K562 (cell line): Measurements from ENCODE around the gene TAF8. TPM values are rescaled to one million over a fixed set of nuclear protein-coding genes. Genes with fewer than 3 reads are reported as not detected.
A peak's percentile ranks its signal among the peaks of the same experiment; 100 is the strongest.

Source experiments
- ARID2 ChIP-seq: fragments of 450-650 bp; IDR thresholded peaks from 2 replicates; pipeline ENCODE4 v1.6.1; 2017; ENCODE audit warnings: antibody characterized with exemption, mild to moderate bottlenecking
- CTCFL ChIP-seq: IDR thresholded peaks from 2 replicates; pipeline ENCODE4 v1.6.1; 2011; ENCODE audit warnings: borderline replicate concordance, low read depth, mild to moderate bottlenecking, moderate library complexity, low read length; ENCODE audit not compliant: insufficient read depth, poor library complexity, severe bottlenecking
- FOXJ3 ChIP-seq: sonication (generic); formaldehyde crosslinking; IDR thresholded peaks from 2 replicates; pipeline ENCODE4 v1.4.0; 2020; ENCODE audit warnings: mild to moderate bottlenecking, missing genetic modification reagents
- KLF6 ChIP-seq: fragments of 250-450 bp; sonication (Bioruptor Pico); IDR thresholded peaks from 2 replicates; pipeline ENCODE4 v1.4.0; 2020; ENCODE audit warnings: mild to moderate bottlenecking, moderate library complexity, borderline replicate concordance
- LEF1 ChIP-seq: fragments of 450-650 bp; IDR thresholded peaks from 2 replicates; pipeline ENCODE4 v1.6.1; 2016; ENCODE audit warnings: mild to moderate bottlenecking
- MAFG ChIP-seq: fragments of 450-650 bp; conservative IDR thresholded peaks from 2 replicates; pipeline ENCODE4 v1.6.1; 2016; ENCODE audit warnings: missing genetic modification characterization, missing compliant biosample characterization
- MTF1 ChIP-seq: fragments of 250-450 bp; sonication (Bioruptor Pico); IDR thresholded peaks from 2 replicates; pipeline ENCODE4 v1.9.0; 2021; ENCODE audit warnings: moderate library complexity, mild to moderate bottlenecking, inconsistent platforms, borderline replicate concordance
- POLR2A ChIP-seq: fragments of 450-650 bp; conservative IDR thresholded peaks from 2 replicates; pipeline ENCODE4 v1.6.1; 2016
- POU5F1 ChIP-seq: fragments of 150-350 bp; IDR thresholded peaks from 2 replicates; pipeline ENCODE4 v1.6.1; 2014; ENCODE audit warnings: borderline replicate concordance, low read length, low read depth, mild to moderate bottlenecking; ENCODE audit not compliant: partially characterized antibody
- RB1 ChIP-seq: fragments of 450-650 bp; IDR thresholded peaks from 2 replicates; pipeline ENCODE4 v1.6.1; 2017; ENCODE audit warnings: low read depth, mild to moderate bottlenecking
- RCOR1 ChIP-seq, 2 experiments: IDR thresholded peaks; 2 replicates each; pipeline ENCODE4 v1.6.1; 2012; ENCODE audit warnings: low read depth in 2 of 2, low read length in 2 of 2, borderline replicate concordance in 1 of 2, improper control_type of control experiment in 1 of 2
- SMARCC2 ChIP-seq: fragments of 450-650 bp; IDR thresholded peaks from 2 replicates; pipeline ENCODE4 v1.6.1; 2017; ENCODE audit warnings: antibody characterized with exemption, moderate library complexity, mild to moderate bottlenecking, low read depth
- SP1 ChIP-seq: sonication (generic); formaldehyde crosslinking; IDR thresholded peaks from 2 replicates; pipeline ENCODE4 v1.8.1; 2022; ENCODE audit warnings: mild to moderate bottlenecking, missing genetic modification reagents
- YY1 ChIP-seq, 3 experiments: IDR thresholded peaks; 2 replicates each; pipeline ENCODE4 v1.6.1; 2011; ENCODE audit warnings: low read length in 2 of 3, mild to moderate bottlenecking in 2 of 3, moderate library complexity in 2 of 3, borderline replicate concordance in 1 of 3, control low read depth in 1 of 3, low read depth in 1 of 3; ENCODE audit not compliant: insufficient read depth in 3 of 3, insufficient replicate concordance in 2 of 3, control insufficient read depth in 1 of 3, insufficient read length in 1 of 3; ENCODE audit errors: extremely low read depth in 1 of 3
- ZKSCAN1 ChIP-seq: fragments of 150-350 bp; IDR thresholded peaks from 2 replicates; pipeline ENCODE4 v1.6.1; 2016; ENCODE audit warnings: low read depth, low read length
- ZKSCAN8 ChIP-seq: fragments of 200-800 bp; sonication (Bioruptor generic); IDR thresholded peaks from 2 replicates; pipeline ENCODE4 v1.6.1; 2016; ENCODE audit warnings: missing genetic modification characterization, missing compliant biosample characterization
- ZNF217 ChIP-seq: sonication (generic); formaldehyde crosslinking; IDR thresholded peaks from 2 replicates; pipeline ENCODE4 v1.8.0; 2022; ENCODE audit warnings: mild to moderate bottlenecking, missing genetic modification reagents
- ZNF3 ChIP-seq: fragments of 250-450 bp; sonication (Bioruptor Pico); IDR thresholded peaks from 2 replicates; pipeline ENCODE4 v1.5.0; 2021; ENCODE audit warnings: mild to moderate bottlenecking, moderate library complexity
- polyA plus RNA-seq, 8 experiments: library from polyadenylated mRNA; depleted of rRNA in 4 of 8; stranded (reverse) in 5 of 8; unstranded in 3 of 8; fragments of >200 nt; fragmentation: Nextera tagmentation in 2 of 8; fragmentation: Illumina TruSeq in 1 of 8; extraction: Ambion mirVana in 2 of 8; extraction: Trizol in 1 of 8; gene quantifications; 2 replicates each; pipeline versions ENCODE4 v1.2.1 to v1.2.3, GENCODE V29; 2011 to 2014; ENCODE audit warnings: inconsistent platforms in 1 of 8, missing spikeins in 1 of 8
- total RNA-seq, 7 experiments: library from RNA; depleted of rRNA in 6 of 7; stranded (reverse); fragments of >200 nt in 6 of 7; fragmentation: Illumina TruSeq in 2 of 7; extraction: Trizol in 2 of 7; gene quantifications; 2 replicates each; pipeline versions ENCODE4 v1.2.1 to v1.2.3, GENCODE V29; 2011 to 2021; ENCODE audit warnings: low replicate concordance in 1 of 7
- TF ChIP-seq, protein P1 (sequence below): sonication (generic); formaldehyde crosslinking; IDR thresholded peaks from 2 replicates; pipeline ENCODE4 v1.8.1; 2023; ENCODE audit warnings: mild to moderate bottlenecking, missing genetic modification reagents, moderate library complexity
- TF ChIP-seq, protein P2 (sequence below): sonication (generic); formaldehyde crosslinking; IDR thresholded peaks from 2 replicates; pipeline ENCODE4 v1.9.0; 2022; ENCODE audit warnings: mild to moderate bottlenecking, missing genetic modification reagents
- TF ChIP-seq, protein P3 (sequence below), 2 experiments: IDR thresholded peaks; 2 replicates each; pipeline ENCODE4 v1.6.1; 2012; ENCODE audit warnings: improper control_type of control experiment in 2 of 2, low read depth in 2 of 2, low read length in 2 of 2, borderline replicate concordance in 1 of 2

Gene TAF8
- total and polyA plus RNA-seq, 9 of the 15 experiments (the other 6 are each of a cell fraction or from before 2014, with no cell fraction given), result 29.4 to 84.0 (median 52.6) TPM

- TF ChIP-seq, protein P1, sequence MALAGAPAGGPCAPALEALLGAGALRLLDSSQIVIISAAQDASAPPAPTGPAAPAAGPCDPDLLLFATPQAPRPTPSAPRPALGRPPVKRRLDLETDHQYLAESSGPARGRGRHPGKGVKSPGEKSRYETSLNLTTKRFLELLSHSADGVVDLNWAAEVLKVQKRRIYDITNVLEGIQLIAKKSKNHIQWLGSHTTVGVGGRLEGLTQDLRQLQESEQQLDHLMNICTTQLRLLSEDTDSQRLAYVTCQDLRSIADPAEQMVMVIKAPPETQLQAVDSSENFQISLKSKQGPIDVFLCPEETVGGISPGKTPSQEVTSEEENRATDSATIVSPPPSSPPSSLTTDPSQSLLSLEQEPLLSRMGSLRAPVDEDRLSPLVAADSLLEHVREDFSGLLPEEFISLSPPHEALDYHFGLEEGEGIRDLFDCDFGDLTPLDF (CRISPR knock-in tag), result no peak
- TF ChIP-seq YY1 (IDR thresholded peaks at IDR 0.05; ENCODE audit: borderline replicate concordance in 1 of 3, control insufficient read depth in 1 of 3, extremely low read depth in 1 of 3, insufficient read depth in 3 of 3, insufficient read length in 1 of 3, insufficient replicate concordance in 2 of 3, low read depth in 1 of 3, low read length in 2 of 3), result peak in 1 of 3 experiments; percentile 33
- TF ChIP-seq SMARCC2, result no peak
- TF ChIP-seq CTCFL, result peak; percentile 49
- no peak for TF ChIP-seq ZNF217 (CRISPR knock-in tag)
- TF ChIP-seq RCOR1 (IDR thresholded peaks at IDR 0.05; ENCODE audit: borderline replicate concordance in 1 of 2, low read depth in 2 of 2, low read length in 2 of 2), result 0 out of 4 replicates have a peak, but pooled peaks of 1 of the 2 experiments have one; percentile 37
- no peak for TF ChIP-seq MTF1 (CRISPR knock-in tag)
- no peak for TF ChIP-seq ZKSCAN8 (CRISPR knock-in tag)
- TF ChIP-seq MAFG (tag), result peak; percentile 71
- no peak for TF ChIP-seq POLR2A
- TF ChIP-seq, protein P2, sequence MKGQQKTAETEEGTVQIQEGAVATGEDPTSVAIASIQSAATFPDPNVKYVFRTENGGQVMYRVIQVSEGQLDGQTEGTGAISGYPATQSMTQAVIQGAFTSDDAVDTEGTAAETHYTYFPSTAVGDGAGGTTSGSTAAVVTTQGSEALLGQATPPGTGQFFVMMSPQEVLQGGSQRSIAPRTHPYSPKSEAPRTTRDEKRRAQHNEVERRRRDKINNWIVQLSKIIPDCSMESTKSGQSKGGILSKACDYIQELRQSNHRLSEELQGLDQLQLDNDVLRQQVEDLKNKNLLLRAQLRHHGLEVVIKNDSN (CRISPR knock-in tag), result no peak
- TF ChIP-seq FOXJ3 (CRISPR knock-in tag), result no peak
- TF ChIP-seq ZNF3 (CRISPR knock-in tag), result no peak
- peak; percentile 51; the same call in 1 of the 2 replicates for TF ChIP-seq RB1
- peak; percentile 54; the same call in 1 of the 2 replicates for TF ChIP-seq SP1 (CRISPR knock-in tag)
- TF ChIP-seq ARID2, result peak; percentile 80; the same call in 1 of the 2 replicates
- TF ChIP-seq KLF6 (CRISPR knock-in tag), result no peak
- no peak for TF ChIP-seq ZKSCAN1
- TF ChIP-seq, protein P3, sequence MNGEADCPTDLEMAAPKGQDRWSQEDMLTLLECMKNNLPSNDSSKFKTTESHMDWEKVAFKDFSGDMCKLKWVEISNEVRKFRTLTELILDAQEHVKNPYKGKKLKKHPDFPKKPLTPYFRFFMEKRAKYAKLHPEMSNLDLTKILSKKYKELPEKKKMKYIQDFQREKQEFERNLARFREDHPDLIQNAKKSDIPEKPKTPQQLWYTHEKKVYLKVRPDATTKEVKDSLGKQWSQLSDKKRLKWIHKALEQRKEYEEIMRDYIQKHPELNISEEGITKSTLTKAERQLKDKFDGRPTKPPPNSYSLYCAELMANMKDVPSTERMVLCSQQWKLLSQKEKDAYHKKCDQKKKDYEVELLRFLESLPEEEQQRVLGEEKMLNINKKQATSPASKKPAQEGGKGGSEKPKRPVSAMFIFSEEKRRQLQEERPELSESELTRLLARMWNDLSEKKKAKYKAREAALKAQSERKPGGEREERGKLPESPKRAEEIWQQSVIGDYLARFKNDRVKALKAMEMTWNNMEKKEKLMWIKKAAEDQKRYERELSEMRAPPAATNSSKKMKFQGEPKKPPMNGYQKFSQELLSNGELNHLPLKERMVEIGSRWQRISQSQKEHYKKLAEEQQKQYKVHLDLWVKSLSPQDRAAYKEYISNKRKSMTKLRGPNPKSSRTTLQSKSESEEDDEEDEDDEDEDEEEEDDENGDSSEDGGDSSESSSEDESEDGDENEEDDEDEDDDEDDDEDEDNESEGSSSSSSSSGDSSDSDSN (IDR thresholded peaks at IDR 0.05; ENCODE audit: borderline replicate concordance in 1 of 2, low read depth in 2 of 2, low read length in 2 of 2), result 0 out of 4 replicates have a peak, but pooled peaks of 1 of the 2 experiments have one; percentile 29
- TF ChIP-seq LEF1, result no peak
- no peak for TF ChIP-seq POU5F1
These were observed 25.0 kb downstream of the TAF8 start (continued) for GRCh38 chr6:42075159-42075838.
